Cardiac fibroblast (primary cell): ENCODE measurements around the gene PTGR1.

Experiments used
- DNase-seq, 2 donors: peaks; one replicate each; pipeline versions ENCODE4 v3.0.0 to v3.0.0-alpha.2; 2010; ENCODE audit warnings: low read depth in 2 of 2
- H3K4me3 ChIP-seq, 2 donors: replicated peaks in 1 of 2; 1 replicate in 1 of 2; 2 replicates in 1 of 2; pipeline ENCODE4 v1.5.1; 2011; ENCODE audit warnings: low read depth in 2 of 2, low read length in 2 of 2, mild to moderate bottlenecking in 2 of 2, moderate library complexity in 1 of 2
- CTCF ChIP-seq: IDR thresholded peaks from one replicate; pipeline ENCODE4 v1.5.1; 2011; ENCODE audit warnings: low read depth, mild to moderate bottlenecking, low read length, inconsistent platforms

The PTGR1 gene

GRCh38 chr9:111615928-111616327, 16.5 kb upstream of the PTGR1 start:
- DNase-seq, result no peak
- TF ChIP-seq CTCF, result no peak
- H3K4me3 ChIP-seq, result no peak overlapping the region

DNA sequence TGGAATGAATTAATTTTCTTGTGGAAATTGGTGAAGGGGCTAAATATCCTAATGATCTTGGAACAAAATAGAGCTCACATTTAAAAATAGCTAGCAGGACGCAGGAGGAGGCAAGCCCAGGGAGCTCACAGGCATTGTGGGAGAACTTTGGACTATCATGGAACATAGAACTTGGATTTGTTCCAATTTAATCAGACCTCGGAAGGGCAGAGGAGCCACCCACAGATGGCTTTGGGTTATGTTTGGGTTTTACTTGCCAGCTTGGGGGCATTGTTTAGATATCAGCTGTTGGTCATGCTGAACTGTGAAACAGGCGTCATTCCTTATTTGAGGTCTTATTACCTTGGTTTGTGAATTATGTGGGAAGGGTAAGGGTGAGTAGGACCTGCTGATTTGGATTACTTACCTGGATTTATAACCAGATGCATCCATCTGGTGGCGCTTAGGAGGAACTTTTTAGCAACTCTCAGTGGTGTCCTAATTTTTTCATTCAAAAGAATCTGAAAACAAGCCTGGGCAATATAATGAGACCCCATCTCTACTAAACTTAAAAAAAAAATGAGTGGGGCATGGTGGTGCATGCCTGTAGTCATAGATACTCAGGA, 14.1 kb upstream of the PTGR1 start:
- DNase-seq, result no peak
- H3K4me3 ChIP-seq, result no peak overlapping the region
- TF ChIP-seq CTCF, result no peak

GRCh38 chr9:111610845-111611244, 11.4 kb upstream of the PTGR1 start:
- no peak for DNase-seq
- H3K4me3 ChIP-seq, result no peak overlapping the region
- no peak for TF ChIP-seq CTCF

DNA sequence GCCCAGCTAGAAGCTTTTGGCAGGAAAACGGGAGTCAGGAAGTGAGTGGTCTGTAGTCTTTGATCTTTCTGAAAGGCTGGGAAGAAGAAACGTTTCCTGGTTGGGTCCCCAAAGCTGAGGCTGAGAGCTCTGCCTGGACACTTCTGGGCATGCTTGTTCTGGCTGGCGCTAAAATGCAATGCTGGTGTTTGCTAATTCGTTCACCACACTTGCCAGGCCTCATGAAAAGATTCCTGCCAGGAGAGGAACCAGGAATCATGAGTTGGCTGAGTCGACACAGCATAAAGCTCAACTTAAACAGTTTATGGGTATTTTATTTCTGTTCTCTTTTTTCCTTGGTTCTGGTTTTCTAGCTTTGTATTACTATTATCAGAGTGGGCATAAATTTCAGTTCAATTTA, 10.7 kb upstream of the PTGR1 start:
- DNase-seq, result no peak
- no peak overlapping the region for H3K4me3 ChIP-seq
- TF ChIP-seq CTCF, result no peak

- TF ChIP-seq CTCF, result no peak
- no peak overlapping the region for H3K4me3 ChIP-seq
- DNase-seq, result no peak
Observed at GRCh38 chr9:111605041-111605559, 5.7 kb upstream of the PTGR1 start.

- H3K4me3 ChIP-seq, result no peak overlapping the region
- no peak for DNase-seq
- TF ChIP-seq CTCF, result no peak
Observed at GRCh38 chr9:111604054-111604615, 4.7 kb upstream of the PTGR1 start.
